Endothelial cell of umbilical vein (primary cell): Measurements from ENCODE around the gene WNT7B.

Source experiments
- POLR2A ChIP-seq: IDR thresholded peaks from 2 replicates; pipeline ENCODE4 v1.6.1; 2012; ENCODE audit warnings: low read depth, mild to moderate bottlenecking, control low read depth, low read length
- POLR2AphosphoS5 ChIP-seq: IDR thresholded peaks from 2 replicates; pipeline ENCODE4 v1.6.1; 2012; ENCODE audit warnings: low read depth, mild to moderate bottlenecking, control low read depth, low read length, moderate library complexity; ENCODE audit not compliant: insufficient read depth

DNA sequence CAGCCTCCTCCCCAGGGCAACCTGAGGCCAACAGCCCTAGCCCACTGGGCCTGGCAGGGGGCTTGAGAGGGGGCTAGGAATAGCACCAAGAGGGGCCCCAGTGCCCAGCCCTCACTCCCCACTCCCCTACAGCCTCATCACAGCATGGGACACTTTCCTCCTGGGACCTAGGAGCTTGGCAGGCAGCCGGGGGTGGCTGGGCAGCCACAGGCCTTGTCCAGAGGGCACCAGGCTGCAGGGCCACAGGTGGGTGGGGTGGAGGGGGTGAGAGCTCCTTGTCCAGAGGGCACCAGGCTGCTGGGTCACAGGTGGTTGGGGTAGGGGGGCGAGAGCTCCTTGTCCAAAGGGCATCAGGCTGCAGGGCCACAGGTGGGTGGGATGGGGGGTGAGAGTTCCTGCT is 61.8 kb downstream of the WNT7B start:
- TF ChIP-seq POLR2A (no peak), POLR2AphosphoS5 (no peak)
